Stimulated activated CD4-positive, alpha-beta T cell treated with anti-CD3 and anti-CD28 coated beads, TNF-alpha, amount 100 ng/mL, for 24 hours (primary cell): ENCODE data around the gene RGS11.
"Not testable (repeated sequence)": the region's sequence is repeated elsewhere in the genome, so short reads cannot be mapped to it uniquely, and the experiment has no call there.

Experiments
- DNase-seq, 3 experiments: peaks; one replicate each; pipeline ENCODE4 v3.0.0-alpha.2; 2020; ENCODE audit warnings: low read depth in 3 of 3

The RGS11 gene

GRCh38 chr16:280552-280951 is 4.8 kb upstream of the RGS11 start, which contains the start of gene ARHGDIG:
Gene ARHGDIG (plus strand): TSS chr16:280591. CDS start chr16:280681, 90 bp downstream.
- DNase-seq = no peak

GRCh38 chr16:280005-280460 is 4.3 kb upstream of the RGS11 start:
- DNase-seq = no peak

GRCh38 chr16:279531-279930 is 3.8 kb upstream of the RGS11 start:
- no peak for DNase-seq

- DNase-seq = peak in 1 of 3 experiments; percentile 22
These were observed 3.2 kb upstream of the RGS11 start for GRCh38 chr16:278863-279366.

- no peak for DNase-seq
These were observed 808 bp upstream of the RGS11 start for GRCh38 chr16:276426-277077.

DNA sequence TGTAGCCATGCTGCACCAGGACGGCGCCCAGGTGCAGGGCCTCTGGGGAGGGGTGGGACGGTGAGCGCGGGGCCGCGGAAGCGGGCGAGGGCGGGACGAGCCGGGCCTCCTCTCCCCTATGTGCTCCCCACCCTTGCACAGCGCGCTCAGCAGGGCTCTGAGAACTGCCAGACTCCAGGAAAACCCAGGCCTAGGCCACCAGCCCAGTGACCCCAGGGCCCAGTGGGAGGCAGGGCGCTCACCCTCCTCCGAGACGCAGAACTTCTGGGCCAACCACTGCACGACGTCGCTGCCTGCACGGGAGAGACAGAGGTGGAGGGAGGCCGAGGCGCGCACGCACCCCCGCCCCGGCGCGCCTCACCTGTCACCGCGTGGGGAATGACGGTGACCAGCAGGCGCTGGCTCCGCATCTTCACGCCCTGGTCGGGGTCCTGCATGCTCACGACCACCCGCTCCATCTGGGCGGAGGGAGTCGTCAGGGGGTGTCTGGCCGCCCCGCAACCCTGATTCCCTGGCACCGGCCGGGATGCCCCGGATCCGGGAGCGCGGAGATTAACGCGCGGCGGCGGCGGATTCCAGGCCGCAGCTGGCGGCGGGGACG is 603 bp downstream of the RGS11 start:
- peak in 1 of 3 experiments; percentile 24 for DNase-seq

- DNase-seq = no peak
These were observed 2.0 kb downstream of the RGS11 start for GRCh38 chr16:273547-274421.

- no peak for DNase-seq
These were observed 2.9 kb downstream of the RGS11 start for GRCh38 chr16:272633-273546.

DNA sequence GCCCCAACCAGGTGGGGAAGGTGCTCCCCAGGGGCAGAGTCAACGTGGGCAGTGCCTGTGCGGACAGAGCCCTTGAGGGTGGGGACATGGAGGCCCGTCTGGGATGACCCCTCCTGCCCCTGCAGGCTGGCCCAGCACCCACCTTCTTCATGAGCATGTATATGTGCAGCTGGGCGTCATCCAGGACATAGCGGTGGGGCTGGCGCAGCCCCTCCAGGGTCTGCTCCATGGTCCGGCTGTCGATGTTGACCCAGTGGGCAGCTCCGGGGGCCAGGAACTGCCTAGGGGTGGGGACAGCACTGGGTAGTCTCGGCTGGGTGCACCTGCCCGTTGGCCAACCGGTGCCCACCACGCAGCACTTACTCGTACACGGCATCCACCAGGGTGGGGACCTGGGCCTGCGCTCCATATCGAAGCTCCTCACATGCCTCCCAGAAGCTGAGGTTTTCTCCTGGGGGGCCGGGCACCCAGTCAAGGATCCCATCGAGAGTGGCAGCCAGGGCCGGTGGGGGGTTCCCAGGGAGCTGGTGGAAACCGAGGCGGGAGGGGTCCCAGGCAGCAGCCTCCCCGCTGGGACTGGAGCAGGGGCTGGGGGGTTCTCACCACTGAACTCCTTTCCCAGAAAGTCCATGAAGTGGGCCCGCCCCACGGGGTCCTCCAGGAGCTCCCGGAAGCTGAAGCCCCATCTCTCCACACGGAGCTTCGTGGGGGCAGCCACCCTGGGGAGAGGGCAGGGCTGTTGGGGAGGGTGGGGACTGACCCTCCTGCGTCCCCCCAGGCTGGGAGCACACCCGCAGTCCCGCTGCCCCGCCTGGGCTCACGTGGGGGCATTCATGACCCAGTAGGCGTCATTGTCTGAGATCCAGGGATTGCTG is 5.1 kb downstream of the RGS11 start:
- no peak for DNase-seq

DNA sequence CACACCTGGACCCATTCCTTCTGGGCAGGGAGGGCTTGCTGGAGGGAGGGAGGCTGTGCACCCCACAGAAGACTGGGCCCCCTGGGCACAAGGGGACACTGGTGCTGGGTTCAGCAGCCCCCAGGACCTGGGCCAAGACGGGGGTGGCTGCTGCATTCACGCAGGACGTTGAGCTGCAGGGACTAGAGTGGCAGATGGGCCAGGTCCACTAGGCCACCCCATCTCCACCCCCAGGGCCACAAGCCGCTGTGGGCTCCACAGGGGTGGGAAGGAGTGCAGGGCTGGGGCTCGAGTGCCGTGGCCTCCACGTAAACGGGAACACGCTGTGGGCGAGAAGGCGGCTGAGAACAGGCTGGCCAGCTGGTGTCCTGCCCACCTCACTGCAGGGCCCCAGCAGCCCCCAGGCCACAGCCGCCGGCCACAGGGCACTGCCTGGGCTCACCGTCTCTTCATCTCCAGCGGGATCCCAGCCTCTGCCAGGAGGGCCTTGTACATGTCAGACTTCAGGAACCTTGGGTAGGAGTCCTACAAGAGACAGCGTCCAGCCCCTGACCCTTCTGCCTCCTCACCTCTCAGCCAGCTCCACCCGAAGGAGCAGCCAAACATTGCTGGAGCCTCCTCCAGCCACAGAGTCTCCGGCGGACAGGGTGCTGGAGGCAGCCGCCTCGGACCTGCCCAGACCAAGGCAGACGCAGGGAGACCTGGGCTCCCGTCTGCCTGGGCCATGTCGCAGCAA is 6.5 kb downstream of the RGS11 start:
- no peak for DNase-seq

- DNase-seq = no peak
These were observed 7.3 kb downstream of the RGS11 start for GRCh38 chr16:268141-269053.

DNA sequence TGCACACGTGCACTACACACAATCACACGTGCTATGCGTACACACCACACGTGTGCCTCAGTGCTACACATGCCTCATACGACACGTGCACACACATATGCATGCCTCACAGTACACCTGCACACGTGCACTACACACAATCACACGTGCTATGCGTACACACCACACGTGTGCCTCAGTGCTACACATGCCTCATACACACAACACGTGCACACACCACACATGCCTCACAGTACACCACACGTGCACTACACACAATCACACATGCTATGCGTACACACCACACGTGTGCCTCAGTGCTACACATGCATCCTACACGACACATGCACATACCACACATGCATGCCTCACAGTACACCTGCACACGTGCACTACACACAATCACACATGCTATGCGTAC is 8.2 kb downstream of the RGS11 start:
- DNase-seq = not testable (repeated sequence)

- no peak for DNase-seq
These were observed 9.2 kb downstream of the RGS11 start for GRCh38 chr16:266258-267164.

DNA sequence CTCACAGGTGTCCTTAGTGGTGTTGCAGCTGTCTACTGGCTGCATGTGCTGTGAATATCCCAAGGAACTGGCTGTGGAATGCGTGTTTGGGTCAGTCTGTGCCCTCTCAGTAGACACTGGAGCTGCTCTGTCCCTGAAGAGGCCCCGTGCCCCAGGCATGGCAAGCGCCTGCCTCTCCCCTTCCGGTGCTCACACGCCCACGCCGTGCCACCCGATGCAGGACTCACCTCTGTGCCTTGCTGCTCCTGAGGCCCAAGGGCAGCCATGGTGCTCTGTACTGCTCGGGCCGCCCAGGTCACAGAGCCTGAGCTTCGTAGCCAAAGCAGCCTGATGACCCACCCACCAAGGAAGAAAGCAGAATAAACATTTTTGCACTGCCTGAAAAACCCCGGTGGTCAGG is 10.0 kb downstream of the RGS11 start:
- no peak for DNase-seq

DNA sequence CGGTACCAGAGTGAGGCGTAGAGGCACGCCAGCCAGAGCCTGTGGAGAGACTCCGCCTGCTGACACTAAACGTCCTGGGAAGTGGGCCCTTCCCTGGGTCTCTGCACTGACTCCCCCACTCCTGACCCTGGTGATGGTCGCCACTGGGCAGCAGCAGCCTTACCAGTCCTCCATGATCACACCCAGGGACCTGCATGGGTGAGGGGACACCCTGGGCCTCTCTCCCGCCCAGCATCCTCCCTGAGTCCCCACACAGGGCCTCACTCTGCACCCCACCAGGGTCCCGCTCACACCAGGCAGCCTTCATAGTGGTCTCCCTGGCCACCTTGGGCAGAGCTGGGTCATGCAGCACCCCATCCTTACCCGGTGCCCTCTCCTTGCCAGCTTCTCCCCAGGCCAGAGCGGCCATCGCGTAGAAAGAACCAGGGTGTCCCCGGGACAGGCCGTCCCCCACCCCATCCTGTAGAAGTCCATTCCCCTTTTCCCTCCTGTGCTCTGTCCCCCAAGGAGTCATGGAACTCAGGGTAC is 10.7 kb downstream of the RGS11 start:
- DNase-seq = no peak

- DNase-seq = no peak
These were observed 11.2 kb downstream of the RGS11 start for GRCh38 chr16:264440-264951.

GRCh38 chr16:263944-264343 is 11.8 kb downstream of the RGS11 start:
- DNase-seq = no peak
